Activated B cell treated with CpG ODN at 0.5 μM for 24 hours (primary cell): ENCODE results near the gene TMEM183A. TPM values are rescaled to one million over a fixed set of nuclear protein-coding genes. Genes with fewer than 3 reads are reported as not detected.
"Not testable (repeated sequence)": the region's sequence is repeated elsewhere in the genome, so short reads cannot be mapped to it uniquely, and the experiment has no call there.

ENCODE experiments used
- ATAC-seq: fragments of 200-7000 bp; cut with Tn5 transposase; one replicate; pipeline ENCODE4 v1.10.0; 2021; ENCODE audit warnings: low read depth, mild to moderate bottlenecking, moderate library complexity
- CTCF ChIA-PET: fragments of 350-600 bp; sonication (Branson Sonifier 250); formaldehyde crosslinking; loops from one replicate; lab custom pipeline; 2021; ENCODE audit warnings: antibody characterized with exemption; lab: Charles Lee
- POLR2A ChIA-PET: fragments of 350-600 bp; sonication (Branson Sonifier 250); formaldehyde crosslinking; loops from one replicate; lab custom pipeline; 2021; ENCODE audit warnings: antibody characterized with exemption; lab: Charles Lee
- DNase-seq: peaks from one replicate; pipeline ENCODE4 v3.0.0; 2022
- H3K27ac Mint-ChIP-seq: one replicate; pipeline ENCODE4 v1.8.0; 2020; ENCODE audit warnings: mixed read lengths
- H3K27me3 Mint-ChIP-seq: one replicate; pipeline ENCODE4 v1.8.0; 2021; ENCODE audit warnings: mixed read lengths
- H3K36me3 Mint-ChIP-seq: one replicate; pipeline ENCODE4 v1.8.0; 2021; ENCODE audit warnings: low read depth, mixed read lengths
- H3K4me1 Mint-ChIP-seq: one replicate; pipeline ENCODE4 v1.8.0; 2021; ENCODE audit warnings: mixed read lengths
- H3K4me3 Mint-ChIP-seq: one replicate; pipeline ENCODE4 v1.8.0; 2020; ENCODE audit warnings: mild to moderate bottlenecking, mixed read lengths
- H3K9me3 Mint-ChIP-seq: one replicate; pipeline ENCODE4 v1.8.0; 2020; ENCODE audit warnings: mixed read lengths
- intact Hi-C: fragments of 100-400 bp; cut with micrococcal nuclease; formaldehyde crosslinking; loops from one replicate; pipeline ENCODE4 v1.15.1; 2024
- total RNA-seq: library from RNA; stranded (reverse); gene quantifications from 2 replicates; pipeline ENCODE4 v1.2.3, GENCODE V29; 2022
- TF ChIP-seq, protein P1 (sequence below): fragments of 200-600 bp; IDR thresholded peaks from one replicate; pipeline ENCODE4 v1.8.0; 2022; ENCODE audit warnings: antibody characterized with exemption, mild to moderate bottlenecking

The TMEM183A gene
- total RNA-seq, 1 donor from 2014 or later = 70.6 TPM

GRCh38 chr1:202976633-202977032 is 30.5 kb upstream of the TMEM183A start:
- no peak for ATAC-seq
- no peak for DNase-seq
- Mint-ChIP-seq H3K9me3 (no peaks in the 10 kb centered on the region), H3K27me3 (peaks cover 10% of the 10 kb centered on the region), H3K4me1 (peaks cover 2% of the 10 kb centered on the region), H3K4me3 (no peak overlapping the region), H3K27ac (no peak overlapping the region), H3K36me3 (no peaks in the 10 kb centered on the region)
- ChIA-PET POLR2A (no interaction called here), CTCF (no interaction called here)
- TF ChIP-seq, protein P1, sequence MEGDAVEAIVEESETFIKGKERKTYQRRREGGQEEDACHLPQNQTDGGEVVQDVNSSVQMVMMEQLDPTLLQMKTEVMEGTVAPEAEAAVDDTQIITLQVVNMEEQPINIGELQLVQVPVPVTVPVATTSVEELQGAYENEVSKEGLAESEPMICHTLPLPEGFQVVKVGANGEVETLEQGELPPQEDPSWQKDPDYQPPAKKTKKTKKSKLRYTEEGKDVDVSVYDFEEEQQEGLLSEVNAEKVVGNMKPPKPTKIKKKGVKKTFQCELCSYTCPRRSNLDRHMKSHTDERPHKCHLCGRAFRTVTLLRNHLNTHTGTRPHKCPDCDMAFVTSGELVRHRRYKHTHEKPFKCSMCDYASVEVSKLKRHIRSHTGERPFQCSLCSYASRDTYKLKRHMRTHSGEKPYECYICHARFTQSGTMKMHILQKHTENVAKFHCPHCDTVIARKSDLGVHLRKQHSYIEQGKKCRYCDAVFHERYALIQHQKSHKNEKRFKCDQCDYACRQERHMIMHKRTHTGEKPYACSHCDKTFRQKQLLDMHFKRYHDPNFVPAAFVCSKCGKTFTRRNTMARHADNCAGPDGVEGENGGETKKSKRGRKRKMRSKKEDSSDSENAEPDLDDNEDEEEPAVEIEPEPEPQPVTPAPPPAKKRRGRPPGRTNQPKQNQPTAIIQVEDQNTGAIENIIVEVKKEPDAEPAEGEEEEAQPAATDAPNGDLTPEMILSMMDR = no peak
- intact Hi-C loops = no loop called here

GRCh38 chr1:202979459-202979858 is 27.7 kb upstream of the TMEM183A start:
- no peak for DNase-seq
- TF ChIP-seq, protein P1 = no peak
- no peak overlapping the region for H3K27ac Mint-ChIP-seq
- H3K9me3 Mint-ChIP-seq = no peaks in the 10 kb centered on the region
- POLR2A ChIA-PET = no interaction called here
- ATAC-seq = no peak
- peaks cover 5% of the 10 kb centered on the region for H3K4me1 Mint-ChIP-seq
- H3K36me3 Mint-ChIP-seq = no peaks in the 10 kb centered on the region
- peaks cover 10% of the 10 kb centered on the region for H3K27me3 Mint-ChIP-seq
- CTCF ChIA-PET = no interaction called here
- H3K4me3 Mint-ChIP-seq = no peak overlapping the region
- intact Hi-C loops = no loop called here

GRCh38 chr1:202981939-202982338 is 25.2 kb upstream of the TMEM183A start:
- peak overlapping the region; percentile 57 for H3K27ac Mint-ChIP-seq
- TF ChIP-seq, protein P1 = no peak
- no peak overlapping the region for H3K4me3 Mint-ChIP-seq
- H3K4me1 Mint-ChIP-seq = peaks cover 5% of the 10 kb centered on the region
- intact Hi-C loops = no loop called here
- peaks cover 9% of the 10 kb centered on the region for H3K27me3 Mint-ChIP-seq
- DNase-seq = no peak
- no peak for ATAC-seq
- no peaks in the 10 kb centered on the region for H3K36me3 Mint-ChIP-seq
- POLR2A ChIA-PET = interaction anchor here (1.4 kb wide), 1 partner anchor 14 kb away, joined by 4 read pairs; the partner anchor contains the start of gene CYB5R1
- CTCF ChIA-PET = interaction anchor here (0.8 kb wide), 1 partner anchor 16 kb away, joined by 3 read pairs; no protein-coding TSS in a partner anchor
- H3K9me3 Mint-ChIP-seq = no peaks in the 10 kb centered on the region

DNA sequence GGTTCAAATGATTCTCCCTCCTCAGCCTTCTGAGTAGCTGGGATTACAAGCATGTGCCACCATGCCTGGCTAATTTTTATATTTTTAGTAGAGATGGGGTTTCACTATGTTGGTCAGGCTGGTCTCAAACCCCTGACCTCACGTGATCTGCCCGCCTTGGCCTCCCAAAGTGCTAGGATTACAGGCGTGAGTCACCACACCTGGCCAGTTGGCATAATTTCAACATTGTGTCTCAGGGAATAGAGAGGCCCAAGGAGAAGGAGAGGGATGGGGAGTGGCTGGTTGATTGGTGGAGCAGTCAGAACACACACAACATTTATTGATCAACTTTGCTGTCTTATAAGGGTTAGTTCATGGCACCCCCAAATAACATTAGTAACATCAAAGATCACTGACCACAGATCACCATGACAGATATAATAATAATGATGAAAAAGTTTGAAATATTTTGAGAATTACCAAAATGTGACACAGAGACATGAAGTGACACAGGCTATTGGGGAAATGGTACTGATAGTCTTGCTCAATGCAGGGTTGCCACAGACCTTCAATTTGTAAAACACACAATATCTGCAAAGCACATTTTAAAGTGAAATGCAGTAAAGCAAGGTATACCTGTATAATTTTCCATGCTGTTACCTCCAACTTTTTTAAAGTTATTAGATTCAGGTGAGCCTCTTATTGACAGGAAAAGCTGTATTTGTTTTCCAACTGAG is 24.3 kb upstream of the TMEM183A start:
- ChIA-PET CTCF (no interaction called here), POLR2A (no interaction called here)
- intact Hi-C loops = no loop called here
- Mint-ChIP-seq H3K27ac (no peak overlapping the region), H3K4me3 (no peak overlapping the region), H3K4me1 (peaks cover 6% of the 10 kb centered on the region), H3K27me3 (peaks cover 4% of the 10 kb centered on the region), H3K9me3 (no peaks in the 10 kb centered on the region), H3K36me3 (no peaks in the 10 kb centered on the region)
- TF ChIP-seq, protein P1 = no peak
- DNase-seq (no peak), ATAC-seq (no peak)

- ATAC-seq, H3K4me3 Mint-ChIP-seq, H3K9me3 Mint-ChIP-seq, H3K27me3 Mint-ChIP-seq, intact Hi-C loops, CTCF ChIA-PET, H3K27ac Mint-ChIP-seq, H3K36me3 Mint-ChIP-seq, DNase-seq, POLR2A ChIA-PET: not testable (repeated sequence)
- peaks cover 37% of the 10 kb centered on the region for H3K4me1 Mint-ChIP-seq
Measured at GRCh38 chr1:202986120-202986519, 21.1 kb upstream of the TMEM183A start.
